Measurements from ENCODE around the gene ERG. TPM values are rescaled to one million over a fixed set of nuclear protein-coding genes. Genes with fewer than 3 reads are reported as not detected.

The ERG gene
- total and polyA plus RNA-seq, 2 of the 13 experiments (the other 11 are each of a cell fraction or from before 2014, with no cell fraction given) = not detected

DNA sequence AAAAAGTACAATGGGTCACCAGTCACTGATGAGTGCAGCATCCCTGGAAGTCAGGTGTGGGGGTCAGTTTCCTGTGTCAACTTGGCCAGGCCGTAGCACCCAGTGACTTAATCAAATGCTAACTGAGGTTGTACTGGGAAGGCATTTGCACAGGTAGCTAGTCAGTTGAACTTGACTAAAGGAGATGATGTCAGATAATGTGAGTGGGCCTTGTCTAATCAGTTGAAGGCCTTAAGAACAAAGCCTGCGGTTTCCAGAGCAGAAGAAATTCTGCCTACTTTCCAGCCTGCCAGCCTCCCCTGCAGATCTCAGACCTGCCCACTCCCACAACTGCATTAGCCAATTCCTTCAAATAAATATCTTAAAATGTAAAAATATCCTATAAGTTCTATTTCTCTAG is 57.1 kb downstream of the ERG start:
- Histone ChIP-seq H3K79me2 (ENCODE audit: insufficient read depth, low read length) (no peaks in the 10 kb centered on the region), H3K9me3 (ENCODE audit: low read length) (no peaks in the 10 kb centered on the region), H2AFZ (ENCODE audit: low read length) (no peak overlapping the region), H3K4me2 (ENCODE audit: low read depth, low read length) (no peak overlapping the region), H4K20me1 (ENCODE audit: insufficient read depth, low read length) (no peaks in the 10 kb centered on the region), H3K27me3 (ENCODE audit: control insufficient read depth in 1 of 2, insufficient read depth in 2 of 2, low read length in 2 of 2) (peaks cover 0 to 9% of the 10 kb centered on the region in 2 experiments; a peak in 1 of 5 replicates), H3K4me1 (ENCODE audit: insufficient read depth, low read length) (no peaks in the 10 kb centered on the region), H3K4me3 (replicated peaks in 1 of 3; ENCODE audit: insufficient read depth in 1 of 3, low read depth in 2 of 3, low read length in 3 of 3) (no peak overlapping the region), H3K27ac (ENCODE audit: extremely low read length, insufficient read depth, low read length) (no peak overlapping the region), H3K9ac (ENCODE audit: insufficient read depth, low read depth, low read length) (no peak overlapping the region), H3K36me3 (replicated peaks in 1 of 2; ENCODE audit: control insufficient read depth in 1 of 2, insufficient read depth in 2 of 2, low read length in 2 of 2) (no peaks in the 10 kb centered on the region)
- ChIA-PET POLR2A (no interaction called here), CTCF (ENCODE audit: low intra/inter-chr PET ratio, low total read pairs) (no interaction called here)
- no TSS peak for BruUV-seq (replicated peaks)
- intact Hi-C loops (cut with micrococcal nuclease; ENCODE audit: unreplicated experiment) = no loop called here
- 7% methylated on average over 2 of the region's 2 CpGs for WGBS (ENCODE audit: low lambda C conversion rate)
- ATAC-seq = no peak
- in situ Hi-C loops (cut with HindIII; ENCODE audit: extremely low pct_ligation_motif_present, low pct_unique_long_range_greater_than_20kb) = no loop called here
- TF ChIP-seq TBX3 (IDR thresholded peaks at IDR 0.05; ENCODE audit: borderline replicate concordance) = no peak
- no peak for TF ChIP-seq SP2 (CRISPR knock-in tag; IDR thresholded peaks at IDR 0.05)
- no peak for TF ChIP-seq NRL (CRISPR knock-in tag; IDR thresholded peaks at IDR 0.05; ENCODE audit: borderline replicate concordance)
- no peak for TF ChIP-seq FLYWCH1 (CRISPR knock-in tag; IDR thresholded peaks at IDR 0.05)
- TF ChIP-seq ZNF577 (CRISPR knock-in tag; IDR thresholded peaks at IDR 0.05; ENCODE audit: borderline replicate concordance, low read depth) = no peak
- TF ChIP-seq CBFB (CRISPR knock-in tag; IDR thresholded peaks at IDR 0.05) = no peak
- TF ChIP-seq, protein P1, sequence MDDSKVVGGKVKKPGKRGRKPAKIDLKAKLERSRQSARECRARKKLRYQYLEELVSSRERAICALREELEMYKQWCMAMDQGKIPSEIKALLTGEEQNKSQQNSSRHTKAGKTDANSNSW (CRISPR knock-in tag; IDR thresholded peaks at IDR 0.05; ENCODE audit: borderline replicate concordance) = no peak
- TF ChIP-seq TMF1 (CRISPR knock-in tag; IDR thresholded peaks at IDR 0.05; ENCODE audit: low read depth) = no peak
- no peak for TF ChIP-seq THAP11 (CRISPR knock-in tag; IDR thresholded peaks at IDR 0.05)
- TF ChIP-seq, protein P2, sequence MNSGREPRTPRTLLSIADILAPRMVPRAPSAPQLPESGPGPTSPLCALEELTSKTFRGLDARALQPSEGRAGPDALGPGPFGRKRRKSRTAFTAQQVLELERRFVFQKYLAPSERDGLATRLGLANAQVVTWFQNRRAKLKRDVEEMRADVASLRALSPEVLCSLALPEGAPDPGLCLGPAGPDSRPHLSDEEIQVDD (CRISPR knock-in tag; IDR thresholded peaks at IDR 0.05; ENCODE audit: borderline replicate concordance) = no peak
- TF ChIP-seq RARG (CRISPR knock-in tag; IDR thresholded peaks at IDR 0.05; ENCODE audit: low read depth) = no peak
- no peak for TF ChIP-seq FOXC1 (CRISPR knock-in tag; IDR thresholded peaks at IDR 0.05; ENCODE audit: borderline replicate concordance)
- no peak for FAIRE-seq
- no peak for DNase-seq (ENCODE audit: low spot score)

Data from HepG2 (cell line).